ENCODE data around the gene CRIP3.
"Not testable (repeated sequence)": the region's sequence is repeated elsewhere in the genome, so short reads cannot be mapped to it uniquely, and the experiment has no call there.

Gene CRIP3

DNA sequence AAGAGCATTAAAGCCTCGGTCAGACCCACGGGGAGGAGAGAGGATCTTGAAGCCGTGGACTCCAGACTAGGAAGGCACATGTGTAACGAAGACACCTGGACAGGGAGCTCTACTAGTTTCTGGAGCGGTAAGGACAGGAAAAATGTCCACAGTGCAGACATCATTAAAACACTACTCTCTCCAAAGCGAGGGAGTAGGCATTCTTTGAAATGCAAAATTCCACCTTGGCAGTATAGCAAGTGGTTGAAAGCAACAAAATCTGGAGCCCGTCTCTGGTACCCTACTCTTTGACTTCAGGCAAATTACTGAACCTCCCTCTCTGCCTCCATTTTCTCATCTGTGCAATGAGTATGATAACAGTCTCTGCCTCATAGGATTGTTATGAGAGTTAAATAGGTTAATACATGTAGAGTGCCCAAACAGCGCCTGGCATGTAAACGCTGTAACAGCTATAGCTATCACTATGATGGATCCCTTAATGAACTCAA is 408 bp upstream of the CRIP3 start:
- DNase-seq (ENCODE audit: extremely low spot score, insufficient read length, low read depth) (no peak), FAIRE-seq (no peak)

- no peak for DNase-seq (ENCODE audit: extremely low spot score, insufficient read length, low read depth)
- FAIRE-seq: no peak
Observed at GRCh38 chr6:43307451-43308100, 1.1 kb downstream of the CRIP3 start.

GRCh38 chr6:43306086-43306485 is 2.5 kb downstream of the CRIP3 start:
- no peak for FAIRE-seq
- DNase-seq (ENCODE audit: extremely low spot score, insufficient read length, low read depth): no peak

GRCh38 chr6:43304882-43305281 is 3.7 kb downstream of the CRIP3 start:
- FAIRE-seq (no peak), DNase-seq (ENCODE audit: extremely low spot score, insufficient read length, low read depth) (no peak)

DNA sequence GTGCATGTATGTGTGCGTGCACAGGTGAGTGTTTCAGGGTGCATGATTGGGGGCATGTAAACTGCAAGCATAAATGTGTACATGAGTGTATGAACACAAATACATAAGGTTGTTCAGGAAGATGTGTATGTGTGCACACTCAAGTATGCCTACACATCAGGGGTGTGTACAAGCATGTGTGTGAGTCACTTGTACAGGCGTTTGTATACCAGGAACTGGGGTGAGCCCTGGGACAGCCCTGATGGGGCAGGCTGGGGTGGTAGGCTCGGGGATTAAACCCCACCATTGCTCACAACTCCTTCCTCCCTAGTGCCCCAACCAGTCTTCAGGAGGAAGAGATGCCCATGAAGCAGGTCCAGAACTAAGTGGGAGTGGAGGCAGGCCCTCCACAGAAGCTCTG is 4.3 kb downstream of the CRIP3 start:
- DNase-seq (ENCODE audit: extremely low spot score, insufficient read length, low read depth) (no peak), FAIRE-seq (no peak)

DNA sequence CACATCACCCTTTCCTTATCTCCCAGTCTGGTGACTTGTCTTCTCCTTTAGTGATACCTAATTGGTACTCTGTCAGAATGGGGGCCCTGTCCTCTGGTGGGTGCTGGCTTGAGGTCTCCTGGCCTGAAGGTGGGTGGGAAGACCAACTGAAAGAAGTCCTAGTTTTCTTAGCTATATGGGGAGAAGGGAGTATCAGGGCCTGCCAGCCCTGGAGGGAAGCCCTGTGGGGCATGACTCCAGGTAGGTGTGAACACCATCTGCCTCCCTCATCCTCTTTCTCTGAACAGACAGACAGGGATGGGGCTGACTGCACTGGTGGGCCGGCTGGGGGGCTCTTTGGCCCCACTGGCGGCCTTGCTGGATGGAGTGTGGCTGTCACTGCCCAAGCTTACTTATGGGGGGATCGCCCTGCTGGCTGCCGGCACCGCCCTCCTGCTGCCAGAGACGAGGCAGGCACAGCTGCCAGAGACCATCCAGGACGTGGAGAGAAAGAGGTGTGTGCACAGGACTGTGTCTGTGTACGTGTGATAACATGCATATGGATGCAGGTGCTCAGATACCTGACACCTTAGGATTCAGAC is 4.8 kb downstream of the CRIP3 start:
- no peak for FAIRE-seq
- no peak for DNase-seq (ENCODE audit: extremely low spot score, insufficient read length, low read depth)

DNA sequence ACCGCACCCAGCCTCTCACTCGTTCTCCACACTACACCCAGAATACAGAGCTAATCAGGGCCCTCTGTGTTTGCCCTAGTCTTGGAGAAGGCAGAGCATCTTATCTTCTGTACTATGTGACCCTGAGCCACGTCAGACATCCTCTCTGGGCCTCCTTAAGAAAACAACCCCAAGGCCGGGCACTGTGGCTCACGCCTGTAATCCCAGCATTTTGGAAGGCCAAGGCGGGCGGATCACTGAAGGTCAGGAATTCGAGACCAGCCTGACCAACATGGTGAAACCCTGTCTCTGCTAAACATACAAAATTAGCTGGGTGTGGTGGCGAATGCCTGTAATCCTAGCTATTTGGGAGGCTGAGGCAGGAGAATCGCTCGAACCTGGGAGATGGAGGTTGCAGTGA is 5.6 kb downstream of the CRIP3 start:
- FAIRE-seq; DNase-seq (ENCODE audit: extremely low spot score, insufficient read length, low read depth): not testable (repeated sequence)

- DNase-seq (ENCODE audit: extremely low spot score, insufficient read length, low read depth): no peak
- FAIRE-seq: no peak
Observed at GRCh38 chr6:43302126-43302525, 6.5 kb downstream of the CRIP3 start.

- DNase-seq (ENCODE audit: extremely low spot score, insufficient read length, low read depth) (no peak), FAIRE-seq (no peak)
Observed at GRCh38 chr6:43301081-43301870, 7.3 kb downstream of the CRIP3 start.

DNA sequence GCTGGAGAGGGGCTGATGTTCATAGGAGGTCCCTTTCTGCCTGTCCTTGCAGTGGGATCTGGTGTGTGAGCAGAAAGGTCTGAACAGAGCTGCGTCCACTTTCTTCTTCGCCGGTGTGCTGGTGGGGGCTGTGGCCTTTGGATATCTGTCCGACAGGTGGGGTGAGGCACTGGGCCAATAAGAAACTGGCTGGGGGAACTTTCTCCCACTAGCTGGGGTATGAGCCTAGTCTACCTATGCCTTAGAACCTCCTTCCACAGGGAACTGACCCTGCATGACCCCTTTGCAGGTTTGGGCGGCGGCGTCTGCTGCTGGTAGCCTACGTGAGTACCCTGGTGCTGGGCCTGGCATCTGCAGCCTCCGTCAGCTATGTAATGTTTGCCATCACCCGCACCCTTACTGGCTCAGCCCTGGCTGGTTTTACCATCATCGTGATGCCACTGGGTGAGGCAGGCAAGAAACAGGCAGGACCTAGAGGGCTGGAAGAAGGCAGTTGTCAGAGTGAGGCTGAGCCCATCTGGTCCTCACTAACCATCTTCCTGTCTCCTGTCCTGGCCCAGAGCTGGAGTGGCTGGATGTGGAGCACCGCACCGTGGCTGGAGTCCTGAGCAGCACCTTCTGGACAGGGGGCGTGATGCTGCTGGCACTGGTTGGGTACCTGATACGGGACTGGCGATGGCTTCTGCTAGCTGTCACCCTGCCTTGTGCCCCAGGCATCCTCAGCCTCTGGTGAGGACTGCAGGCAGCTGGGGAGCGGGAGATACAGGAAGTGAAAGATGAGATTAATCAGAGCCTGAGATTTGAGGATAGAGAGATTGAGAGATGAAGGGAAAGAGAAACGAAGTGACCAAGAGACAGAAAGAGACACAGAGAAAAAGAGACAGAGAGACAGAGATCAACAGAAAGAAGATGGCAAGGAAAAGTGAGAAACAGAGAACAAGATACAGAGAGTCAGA is 9.0 kb downstream of the CRIP3 start:
- FAIRE-seq (no peak), DNase-seq (ENCODE audit: extremely low spot score, insufficient read length, low read depth) (no peak)

GRCh38 chr6:43298565-43299337 is 9.9 kb downstream of the CRIP3 start:
- no peak for FAIRE-seq
- DNase-seq (ENCODE audit: extremely low spot score, insufficient read length, low read depth): no peak

GRCh38 chr6:43297644-43298564 is 10.7 kb downstream of the CRIP3 start, which contains the start of gene SLC22A7:
Gene SLC22A7 (plus strand): TSS chr6:43298260. CDS start chr6:43298359, 99 bp downstream.
- no peak for DNase-seq (ENCODE audit: extremely low spot score, insufficient read length, low read depth)
- FAIRE-seq: no peak

DNA sequence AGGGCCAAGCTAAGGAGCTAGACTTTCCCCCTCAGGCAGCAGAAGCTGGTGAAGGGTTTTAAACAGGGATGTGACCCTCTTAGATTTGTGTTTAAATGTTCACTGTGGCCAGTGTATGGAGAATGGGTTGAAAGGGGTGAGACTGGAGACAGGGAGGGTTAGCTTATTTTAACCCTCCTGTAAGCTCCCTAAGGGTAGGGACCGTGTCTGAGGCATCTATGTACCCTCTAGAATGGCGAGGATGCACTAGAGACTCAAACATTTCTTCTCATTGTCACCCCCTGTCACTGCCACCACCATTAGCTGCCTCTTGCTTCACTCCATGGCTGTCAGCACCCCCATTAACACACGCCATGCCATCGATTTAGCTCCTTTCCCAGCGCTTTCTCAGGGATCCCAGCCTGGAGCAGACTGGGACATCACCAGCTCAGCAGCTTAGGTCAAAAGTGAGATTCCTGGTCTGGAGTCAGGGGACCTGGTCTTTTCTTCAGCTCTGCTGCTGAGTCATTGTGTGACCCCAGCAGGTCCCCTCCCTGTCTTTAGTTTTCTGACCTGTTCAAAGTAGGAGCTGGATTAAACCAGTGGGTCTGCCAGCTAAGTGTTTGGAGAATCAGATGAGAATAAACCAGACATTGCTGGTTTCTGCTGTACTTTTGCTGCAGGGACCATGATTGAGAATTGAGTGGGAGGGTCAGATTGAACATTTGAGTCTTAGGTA is 11.7 kb downstream of the CRIP3 start:
- DNase-seq (ENCODE audit: extremely low spot score, insufficient read length, low read depth): no peak
- no peak for FAIRE-seq

DNA sequence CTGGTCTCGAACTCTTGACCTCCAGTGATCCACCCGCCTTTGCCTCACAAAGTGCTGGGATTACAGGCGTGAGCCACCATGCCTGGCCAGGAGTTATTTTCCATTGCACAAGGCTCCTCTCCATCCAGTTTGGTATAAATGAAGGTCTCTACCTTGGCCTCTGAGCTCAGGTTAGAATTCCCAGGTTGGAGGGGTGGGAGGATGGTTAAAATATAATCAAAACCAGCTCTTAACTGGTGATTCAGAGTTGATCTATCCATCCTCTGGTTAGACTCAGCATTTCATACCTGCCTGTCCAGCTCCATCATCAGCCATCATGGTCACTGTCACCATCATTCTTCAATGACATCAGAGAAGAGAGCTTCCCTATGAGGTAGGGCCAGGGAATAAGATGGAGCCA is 13.2 kb downstream of the CRIP3 start:
- FAIRE-seq (no peak), DNase-seq (ENCODE audit: extremely low spot score, insufficient read length, low read depth) (no peak)

- no peak for FAIRE-seq
- DNase-seq (ENCODE audit: extremely low spot score, insufficient read length, low read depth): no peak
Observed at GRCh38 chr6:43294536-43294935, 14.1 kb downstream of the CRIP3 start.

DNA sequence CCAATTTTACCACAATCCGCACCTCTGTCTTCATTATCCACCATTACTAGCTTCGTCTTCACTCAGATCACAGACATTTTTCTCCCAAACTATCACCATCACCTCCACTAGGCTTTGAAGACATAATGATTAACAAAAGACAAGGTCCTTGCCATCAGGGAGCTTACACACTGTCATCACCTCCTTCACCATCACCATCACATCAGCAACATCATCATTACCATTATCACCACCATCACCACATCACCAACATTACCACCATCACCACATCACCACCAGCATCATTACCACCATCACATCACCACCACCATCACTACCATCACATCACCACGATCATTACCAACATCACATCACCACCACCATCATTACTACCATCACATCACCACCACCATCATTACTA is 14.9 kb downstream of the CRIP3 start:
- DNase-seq (ENCODE audit: extremely low spot score, insufficient read length, low read depth): no peak
- no peak for FAIRE-seq

DNA sequence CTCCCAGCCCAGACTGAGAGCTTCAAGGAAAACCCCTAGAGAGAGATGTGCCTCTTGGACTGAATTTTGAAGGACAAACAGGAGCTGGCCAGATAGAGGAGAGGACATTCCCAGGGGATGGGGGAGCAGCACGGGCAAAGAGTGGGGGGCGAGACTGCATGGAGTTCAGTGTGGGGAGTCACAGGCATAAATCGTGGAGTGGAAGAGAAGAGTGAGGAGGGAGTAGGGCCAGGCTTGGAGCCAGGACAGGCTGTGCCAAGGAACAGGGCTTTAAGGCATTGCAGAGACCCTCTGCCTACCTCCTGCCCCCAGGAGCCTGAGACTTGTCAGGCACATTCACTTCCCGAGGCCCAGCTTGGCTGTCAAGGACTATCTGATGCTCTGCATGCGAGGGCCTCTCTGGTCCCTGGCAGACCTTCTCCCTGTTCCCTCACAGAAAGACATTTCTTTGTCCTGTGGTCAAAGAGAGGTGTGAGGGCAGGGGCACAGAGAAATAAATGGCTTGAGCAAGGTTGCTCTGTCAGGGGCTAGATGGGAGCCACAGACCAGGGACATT is 15.8 kb downstream of the CRIP3 start:
- DNase-seq (ENCODE audit: extremely low spot score, insufficient read length, low read depth) (no peak), FAIRE-seq (no peak)

All from GM18507 (cell line).